ENCODE data around the gene ENTHD1. TPM values are rescaled to one million over a fixed set of nuclear protein-coding genes. Genes with fewer than 3 reads are reported as not detected.

ENTHD1 gene
- total RNA-seq, 4 donors from 2014 or later: not detected

DNA sequence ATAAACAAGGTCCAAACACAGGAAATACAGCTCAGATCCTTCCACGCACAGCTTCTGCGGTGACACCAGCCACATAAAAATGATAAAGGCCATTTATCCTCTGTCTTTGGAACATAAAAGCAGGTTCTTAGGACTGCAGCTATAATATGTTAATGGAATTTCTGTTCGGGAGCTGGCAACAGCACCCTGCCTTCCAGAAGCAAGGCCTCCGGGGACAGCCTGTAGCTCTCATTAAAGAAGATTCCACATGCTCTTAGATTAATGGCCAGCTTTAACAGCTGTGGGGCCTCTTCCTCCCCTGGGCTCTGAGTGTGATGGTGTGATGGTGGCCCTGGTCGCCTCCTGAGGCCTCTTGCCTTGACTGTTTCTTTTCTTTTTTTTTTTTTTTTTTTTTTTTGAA lies 185.7 kb downstream of the ENTHD1 start:
- intact Hi-C loops (cut with DNase I; ENCODE audit: low total_unique reads): no loop called here
- DNase-seq (ENCODE audit: low spot score in 2 of 2): no peak
- 74 to 77% methylated on average over 5 of the region's 5 CpGs for WGBS, 2 donors
- H3K4me3 ChIP-seq (ENCODE audit: low read depth, poor library complexity, severe bottlenecking): no peak overlapping the region
- TF ChIP-seq, protein P1, sequence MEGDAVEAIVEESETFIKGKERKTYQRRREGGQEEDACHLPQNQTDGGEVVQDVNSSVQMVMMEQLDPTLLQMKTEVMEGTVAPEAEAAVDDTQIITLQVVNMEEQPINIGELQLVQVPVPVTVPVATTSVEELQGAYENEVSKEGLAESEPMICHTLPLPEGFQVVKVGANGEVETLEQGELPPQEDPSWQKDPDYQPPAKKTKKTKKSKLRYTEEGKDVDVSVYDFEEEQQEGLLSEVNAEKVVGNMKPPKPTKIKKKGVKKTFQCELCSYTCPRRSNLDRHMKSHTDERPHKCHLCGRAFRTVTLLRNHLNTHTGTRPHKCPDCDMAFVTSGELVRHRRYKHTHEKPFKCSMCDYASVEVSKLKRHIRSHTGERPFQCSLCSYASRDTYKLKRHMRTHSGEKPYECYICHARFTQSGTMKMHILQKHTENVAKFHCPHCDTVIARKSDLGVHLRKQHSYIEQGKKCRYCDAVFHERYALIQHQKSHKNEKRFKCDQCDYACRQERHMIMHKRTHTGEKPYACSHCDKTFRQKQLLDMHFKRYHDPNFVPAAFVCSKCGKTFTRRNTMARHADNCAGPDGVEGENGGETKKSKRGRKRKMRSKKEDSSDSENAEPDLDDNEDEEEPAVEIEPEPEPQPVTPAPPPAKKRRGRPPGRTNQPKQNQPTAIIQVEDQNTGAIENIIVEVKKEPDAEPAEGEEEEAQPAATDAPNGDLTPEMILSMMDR (IDR thresholded peaks at IDR 0.05): no peak
- no peak for TF ChIP-seq POLR2A (IDR thresholded peaks at IDR 0.05)

DNA sequence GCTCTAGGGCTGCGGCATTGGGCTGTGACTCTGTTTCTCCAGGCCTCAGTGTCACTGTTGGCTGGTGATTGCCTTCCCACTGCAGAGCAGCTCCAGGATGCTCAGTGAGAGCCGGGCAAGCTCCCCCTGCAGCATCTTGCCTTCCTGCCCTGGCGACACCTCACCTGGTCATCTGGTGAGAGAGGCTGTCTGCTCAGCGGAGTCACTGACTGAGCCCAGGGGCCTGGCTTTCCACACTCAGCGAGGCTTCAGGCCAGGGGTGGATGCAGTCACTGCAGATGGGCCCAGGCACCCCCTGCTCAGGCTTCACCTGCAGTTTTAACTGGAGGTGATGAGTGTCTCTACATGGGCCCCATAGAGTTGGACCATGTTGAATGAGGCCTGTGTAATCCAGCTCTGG lies 186.2 kb downstream of the ENTHD1 start:
- H3K4me3 ChIP-seq (ENCODE audit: low read depth, poor library complexity, severe bottlenecking): no peak overlapping the region
- DNase-seq (ENCODE audit: low spot score in 2 of 2): no peak
- intact Hi-C loops (cut with DNase I; ENCODE audit: low total_unique reads): no loop called here
- TF ChIP-seq, protein P1 (IDR thresholded peaks at IDR 0.05): no peak
- TF ChIP-seq POLR2A (IDR thresholded peaks at IDR 0.05): no peak
- WGBS, 2 donors: 87 to 91% methylated on average over 5 of the region's 5 CpGs

DNA sequence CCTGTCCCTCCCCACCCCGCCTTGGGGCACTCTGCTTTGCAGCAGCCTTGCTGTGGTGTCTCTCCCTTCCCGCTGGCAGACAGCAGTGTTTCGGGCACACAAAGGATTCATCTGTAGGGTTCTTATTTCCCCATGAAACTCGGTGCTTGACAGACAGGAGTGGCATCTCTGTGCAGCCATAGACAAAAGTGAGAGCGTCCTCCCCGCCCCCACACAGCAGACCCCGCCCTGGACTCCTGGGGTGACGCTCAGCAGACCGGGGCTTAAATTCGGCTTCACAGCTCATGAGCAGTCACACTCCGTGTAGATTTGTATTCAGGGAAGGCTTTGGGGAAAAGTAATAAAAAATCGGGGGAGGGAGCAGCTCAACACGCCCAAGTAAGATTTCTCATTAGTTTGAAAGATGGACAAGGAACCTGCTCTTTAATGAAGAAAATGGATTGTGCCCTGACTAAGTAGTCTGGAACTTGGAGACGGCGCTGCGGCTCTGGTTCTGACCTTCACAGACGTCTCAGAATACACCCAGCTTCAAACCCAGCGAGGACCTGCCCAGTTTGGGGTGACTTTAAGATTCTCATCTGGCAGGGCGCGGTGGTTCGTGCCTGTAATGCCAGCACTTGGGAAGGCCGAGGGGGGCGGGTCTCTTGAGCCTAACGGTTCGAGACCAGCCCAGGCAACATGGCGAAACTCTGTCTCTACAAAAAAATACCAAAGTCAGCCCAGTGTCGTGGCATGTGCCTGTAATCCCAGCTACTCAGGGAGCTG lies 187.0 kb downstream of the ENTHD1 start:
- intact Hi-C loops (cut with DNase I; ENCODE audit: low total_unique reads): no loop called here
- no peak for DNase-seq (ENCODE audit: low spot score in 2 of 2)
- H3K4me3 ChIP-seq (ENCODE audit: low read depth, poor library complexity, severe bottlenecking): no peak overlapping the region
- TF ChIP-seq, protein P1 (IDR thresholded peaks at IDR 0.05): no peak
- TF ChIP-seq POLR2A (IDR thresholded peaks at IDR 0.05): no peak
- 71 to 74% methylated on average over 25 to 27 of the region's 27 CpGs for WGBS, 2 donors

DNA sequence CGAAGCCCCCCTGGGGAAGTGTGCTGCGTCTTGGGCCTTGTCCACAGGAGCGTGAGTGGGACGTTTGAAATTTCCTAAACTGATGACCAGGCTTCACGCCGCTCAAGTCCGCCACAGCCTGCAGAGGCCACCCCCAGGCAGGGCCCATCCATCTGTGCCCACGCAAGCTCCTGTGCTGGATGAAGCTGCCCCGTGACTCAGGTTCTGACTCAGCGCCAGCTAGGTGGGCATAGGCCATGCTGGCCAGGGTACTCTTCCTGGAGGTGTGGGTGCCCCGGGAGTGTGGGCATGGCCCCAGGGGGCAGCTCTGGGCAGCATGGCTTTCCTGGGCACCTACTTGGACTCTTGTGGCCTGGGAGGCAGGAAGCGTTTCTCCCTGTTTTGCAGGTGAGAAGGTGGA lies 188.2 kb downstream of the ENTHD1 start:
- 87 to 92% methylated on average over 12 of the region's 12 CpGs for WGBS, 2 donors
- no peak for DNase-seq (ENCODE audit: low spot score in 2 of 2)
- no peak for TF ChIP-seq POLR2A (IDR thresholded peaks at IDR 0.05)
- TF ChIP-seq, protein P1 (IDR thresholded peaks at IDR 0.05): no peak
- H3K4me3 ChIP-seq (ENCODE audit: low read depth, poor library complexity, severe bottlenecking): no peak overlapping the region
- intact Hi-C loops (cut with DNase I; ENCODE audit: low total_unique reads): no loop called here

DNA sequence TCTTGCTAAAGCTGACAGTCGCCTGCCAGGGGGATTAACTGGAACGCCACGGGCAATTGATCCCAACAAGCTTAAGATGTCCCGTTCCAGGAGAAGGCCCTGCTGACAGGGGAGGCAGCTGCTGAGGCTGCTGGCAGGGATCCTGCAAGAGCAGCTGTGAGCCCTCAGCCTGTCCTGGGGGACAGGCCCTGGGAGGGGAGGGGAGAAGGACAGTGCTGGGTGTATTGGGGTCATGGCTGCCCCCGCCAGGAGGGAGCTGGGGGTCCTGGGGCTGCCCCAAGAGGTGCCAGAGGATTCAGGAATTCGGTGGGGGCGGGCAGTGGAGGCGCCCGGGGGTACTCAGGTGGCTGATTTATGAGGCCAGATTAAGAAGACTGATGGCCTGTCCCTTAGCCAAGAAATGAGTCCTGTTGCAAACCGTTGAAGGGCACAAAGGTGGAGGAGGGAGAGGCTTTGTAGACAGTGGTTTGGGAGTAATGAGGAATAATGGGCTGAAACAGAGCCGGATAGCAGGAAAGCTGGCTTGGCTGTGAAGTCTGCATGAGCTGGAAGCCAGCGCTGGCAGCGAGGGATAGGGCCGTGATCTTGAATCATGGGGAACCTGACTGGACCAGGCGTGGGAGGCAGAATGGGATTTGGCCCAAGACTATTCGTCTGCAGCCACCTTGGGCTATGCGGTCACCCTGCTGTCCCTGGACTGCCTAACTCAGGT lies 189.5 kb downstream of the ENTHD1 start:
- intact Hi-C loops (cut with DNase I; ENCODE audit: low total_unique reads): no loop called here
- no peak for DNase-seq (ENCODE audit: low spot score in 2 of 2)
- TF ChIP-seq POLR2A (IDR thresholded peaks at IDR 0.05): no peak
- TF ChIP-seq, protein P1 (IDR thresholded peaks at IDR 0.05): no peak
- no peak overlapping the region for H3K4me3 ChIP-seq (ENCODE audit: low read depth, poor library complexity, severe bottlenecking)
- 34 to 38% methylated on average over 17 of the region's 17 CpGs for WGBS, 2 donors
